ENCODE measurements around the gene IGFBP7.
A peak's percentile ranks its signal among the peaks of the same experiment; 100 is the strongest.

IGFBP7 gene

DNA sequence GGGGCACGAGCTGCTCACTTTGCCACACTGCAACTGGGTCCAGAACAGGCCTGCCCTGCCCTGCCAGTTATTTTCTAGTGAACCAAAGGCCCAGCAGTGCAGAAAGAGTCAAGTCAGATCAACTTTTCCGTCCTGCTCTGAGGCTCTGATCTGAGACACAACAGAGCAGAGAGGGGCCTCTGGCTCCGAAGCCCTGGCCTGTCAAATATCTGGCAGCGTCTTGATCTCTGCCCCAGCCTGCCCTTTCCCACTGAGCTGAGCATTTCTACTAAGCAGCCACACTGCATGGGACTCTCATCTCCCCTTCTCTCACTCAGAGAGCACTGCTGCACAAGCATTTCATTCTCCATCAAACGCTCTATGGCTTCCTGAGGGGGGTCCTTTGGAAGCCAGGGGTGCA lies 11.8 kb downstream of the IGFBP7 start:
- H3K9ac ChIP-seq (ENCODE audit: low read length), result no peak overlapping the region
- H3K4me3 ChIP-seq (ENCODE audit: low read depth, low read length), result no peak overlapping the region
- H2AK5ac ChIP-seq (ENCODE audit: low read length), result no peak overlapping the region
- no peak for DNase-seq
- H2BK12ac ChIP-seq (ENCODE audit: low read length), result peak overlapping the region; percentile 23
- H2BK120ac ChIP-seq (ENCODE audit: insufficient read depth, low read length, poor library complexity), result peak overlapping the region; percentile 7
- H2AFZ ChIP-seq (ENCODE audit: insufficient read depth, low read length, poor library complexity), result no peak overlapping the region
- peaks cover 22 to 32% of the 10 kb centered on the region in 2 experiments for H3K4me1 ChIP-seq (ENCODE audit: control insufficient read depth in 1 of 2, insufficient read depth in 2 of 2, low read length in 2 of 2)
- H3K9me3 ChIP-seq (ENCODE audit: insufficient read depth, low read depth, low read length), result no peaks in the 10 kb centered on the region
- peak overlapping the region; percentile 9 for H3K4me2 ChIP-seq (ENCODE audit: low read length)
- peak overlapping the region; percentile 58 for H4K91ac ChIP-seq (ENCODE audit: low read depth, low read length)
- peak overlapping the region; percentile 9 for H3K23ac ChIP-seq (ENCODE audit: low read length)
- peak overlapping the region; percentile 25 for H3K18ac ChIP-seq (ENCODE audit: low read length)
- H3K27me3 ChIP-seq (ENCODE audit: insufficient read depth, low read length), result no peaks in the 10 kb centered on the region
- no peak overlapping the region for H4K12ac ChIP-seq (ENCODE audit: low read depth, low read length)
- peaks cover 6% of the 10 kb centered on the region for H3K79me2 ChIP-seq (ENCODE audit: control insufficient read depth, insufficient read depth, low read length, poor library complexity)
- H3K79me1 ChIP-seq (ENCODE audit: low read length), result peaks cover 8% of the 10 kb centered on the region
- peak overlapping the region; percentile 64 for H3K14ac ChIP-seq (ENCODE audit: low read length)
- peak overlapping the region; percentile 15 for H3K4ac ChIP-seq (ENCODE audit: low read depth, low read length)
- no CpG with 5 or more reads among the region's 5 CpGs for WGBS (ENCODE audit: extremely low coverage, insufficient coverage, insufficient read length)
- H3K27ac ChIP-seq (ENCODE audit: low read depth, low read length), result peak overlapping the region; percentile 47
- peak overlapping the region; percentile 44 for H2BK5ac ChIP-seq (ENCODE audit: low read depth, low read length, poor library complexity)
- peaks cover 7 to 14% of the 10 kb centered on the region in 2 experiments for H3K36me3 ChIP-seq (ENCODE audit: control insufficient read depth in 1 of 2, insufficient read depth in 2 of 2, low read length in 2 of 2)
- H4K8ac ChIP-seq (ENCODE audit: low read depth, low read length), result peak overlapping the region; percentile 62

DNA sequence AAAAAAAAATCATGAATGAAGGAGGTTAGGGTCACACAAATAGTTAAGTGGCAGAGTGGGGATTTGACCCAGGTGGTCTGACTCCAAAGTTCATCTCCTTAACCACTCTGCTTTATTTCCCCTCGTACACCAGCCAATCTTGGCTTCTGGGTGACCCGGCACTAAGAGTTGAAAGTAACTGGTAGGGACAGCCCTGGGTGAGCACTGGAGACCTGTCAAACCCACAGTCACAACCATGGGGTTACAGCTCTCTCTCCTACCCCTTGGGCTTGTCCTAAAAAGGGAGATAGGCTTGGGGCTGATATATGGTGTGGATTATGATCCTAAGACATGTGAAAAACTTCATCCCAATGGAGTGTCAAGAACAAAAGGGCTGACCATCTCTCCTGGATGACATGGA lies 12.5 kb downstream of the IGFBP7 start:
- Histone ChIP-seq H4K8ac (ENCODE audit: low read depth, low read length) (no peak overlapping the region), H2BK5ac (ENCODE audit: low read depth, low read length, poor library complexity) (no peak overlapping the region), H3K27ac (ENCODE audit: low read depth, low read length) (no peak overlapping the region), H3K18ac (ENCODE audit: low read length) (peak overlapping the region; percentile 14), H2BK120ac (ENCODE audit: insufficient read depth, low read length, poor library complexity) (no peak overlapping the region), H3K14ac (ENCODE audit: low read length) (no peak overlapping the region), H3K4me3 (ENCODE audit: low read depth, low read length) (no peak overlapping the region), H3K27me3 (ENCODE audit: insufficient read depth, low read length) (no peaks in the 10 kb centered on the region), H2AK5ac (ENCODE audit: low read length) (no peak overlapping the region), H3K36me3 (ENCODE audit: control insufficient read depth in 1 of 2, insufficient read depth in 2 of 2, low read length in 2 of 2) (peaks cover 7 to 14% of the 10 kb centered on the region in 2 experiments), H3K4ac (ENCODE audit: low read depth, low read length) (no peak overlapping the region), H2BK12ac (ENCODE audit: low read length) (peak overlapping the region; percentile 2), H2AFZ (ENCODE audit: insufficient read depth, low read length, poor library complexity) (no peak overlapping the region), H3K79me2 (ENCODE audit: control insufficient read depth, insufficient read depth, low read length, poor library complexity) (peaks cover 4% of the 10 kb centered on the region), H3K4me2 (ENCODE audit: low read length) (no peak overlapping the region), H3K9me3 (ENCODE audit: insufficient read depth, low read depth, low read length) (no peaks in the 10 kb centered on the region), H4K12ac (ENCODE audit: low read depth, low read length) (no peak overlapping the region), H3K79me1 (ENCODE audit: low read length) (peaks cover 5% of the 10 kb centered on the region), H3K23ac (ENCODE audit: low read length) (no peak overlapping the region), H4K91ac (ENCODE audit: low read depth, low read length) (peak overlapping the region; percentile 58), H3K9ac (ENCODE audit: low read length) (no peak overlapping the region), H3K4me1 (ENCODE audit: control insufficient read depth in 1 of 2, insufficient read depth in 2 of 2, low read length in 2 of 2) (peaks cover 20 to 26% of the 10 kb centered on the region in 2 experiments)
- no CpG with 5 or more reads among the region's 2 CpGs for WGBS (ENCODE audit: extremely low coverage, insufficient coverage, insufficient read length)
- DNase-seq, result no peak

DNA sequence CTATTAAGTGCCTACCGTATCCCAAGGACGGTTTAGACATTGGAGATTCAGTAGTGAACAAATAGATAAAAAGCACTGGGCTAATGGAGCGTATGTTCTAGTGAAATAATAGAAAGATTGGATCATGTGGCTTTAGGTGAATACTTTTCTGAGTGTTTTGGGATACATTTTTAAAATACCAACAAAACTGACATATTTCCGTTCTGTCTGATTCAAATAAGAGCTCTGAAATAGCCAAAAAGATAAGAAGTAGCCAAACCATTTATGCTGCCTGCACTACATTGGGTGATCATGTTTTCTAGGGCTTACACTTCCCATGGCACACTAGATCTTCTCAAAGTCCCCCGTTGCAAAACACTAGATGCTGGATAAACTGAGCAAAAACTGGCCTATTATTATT lies 14.2 kb downstream of the IGFBP7 start:
- Histone ChIP-seq H3K9ac (ENCODE audit: low read length) (no peak overlapping the region), H3K27me3 (ENCODE audit: insufficient read depth, low read length) (no peaks in the 10 kb centered on the region), H3K27ac (ENCODE audit: low read depth, low read length) (no peak overlapping the region), H2BK12ac (ENCODE audit: low read length) (no peak overlapping the region), H3K4me3 (ENCODE audit: low read depth, low read length) (no peak overlapping the region), H3K36me3 (ENCODE audit: control insufficient read depth in 1 of 2, insufficient read depth in 2 of 2, low read length in 2 of 2) (peaks cover 5 to 12% of the 10 kb centered on the region in 2 experiments), H2AFZ (ENCODE audit: insufficient read depth, low read length, poor library complexity) (no peak overlapping the region), H3K18ac (ENCODE audit: low read length) (no peak overlapping the region), H3K23ac (ENCODE audit: low read length) (no peak overlapping the region), H3K79me1 (ENCODE audit: low read length) (peaks cover 5% of the 10 kb centered on the region), H4K8ac (ENCODE audit: low read depth, low read length) (no peak overlapping the region), H4K12ac (ENCODE audit: low read depth, low read length) (no peak overlapping the region), H3K4ac (ENCODE audit: low read depth, low read length) (no peak overlapping the region), H3K14ac (ENCODE audit: low read length) (no peak overlapping the region), H2BK5ac (ENCODE audit: low read depth, low read length, poor library complexity) (no peak overlapping the region), H4K91ac (ENCODE audit: low read depth, low read length) (no peak overlapping the region), H2AK5ac (ENCODE audit: low read length) (no peak overlapping the region), H2BK120ac (ENCODE audit: insufficient read depth, low read length, poor library complexity) (no peak overlapping the region), H3K79me2 (ENCODE audit: control insufficient read depth, insufficient read depth, low read length, poor library complexity) (peaks cover 4% of the 10 kb centered on the region), H3K9me3 (ENCODE audit: insufficient read depth, low read depth, low read length) (no peaks in the 10 kb centered on the region), H3K4me2 (ENCODE audit: low read length) (no peak overlapping the region), H3K4me1 (ENCODE audit: control insufficient read depth in 1 of 2, insufficient read depth in 2 of 2, low read length in 2 of 2) (peaks cover 16 to 19% of the 10 kb centered on the region in 2 experiments)
- WGBS (ENCODE audit: extremely low coverage, insufficient coverage, insufficient read length), result no CpG with 5 or more reads among the region's 5 CpGs
- no peak for DNase-seq

DNA sequence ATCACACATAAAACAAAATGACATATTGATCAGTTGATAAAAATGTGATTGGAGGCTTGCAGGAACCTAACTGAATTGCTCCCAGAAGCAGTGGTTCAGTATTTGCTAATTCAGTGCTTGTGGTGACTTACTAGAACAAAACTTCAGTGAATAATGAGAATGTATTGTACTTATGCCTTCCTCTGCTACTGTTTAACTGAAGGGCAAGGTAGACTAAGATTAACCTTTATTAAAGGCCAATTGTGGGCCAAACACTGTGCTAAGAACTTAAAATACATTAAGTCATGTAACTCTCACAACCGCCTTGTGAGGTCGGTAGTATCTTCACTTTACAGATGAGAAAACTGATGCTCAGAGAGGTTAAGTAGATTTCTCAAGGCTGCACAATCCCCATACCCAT lies 14.9 kb downstream of the IGFBP7 start:
- Histone ChIP-seq H3K79me2 (ENCODE audit: control insufficient read depth, insufficient read depth, low read length, poor library complexity) (peaks cover 4% of the 10 kb centered on the region), H3K4me2 (ENCODE audit: low read length) (no peak overlapping the region)

More for the DNA sequence above, 14.9 kb downstream of the IGFBP7 start:
- no peak overlapping the region for H4K8ac ChIP-seq (ENCODE audit: low read depth, low read length)
- peaks cover 16 to 22% of the 10 kb centered on the region in 2 experiments for H3K4me1 ChIP-seq (ENCODE audit: control insufficient read depth in 1 of 2, insufficient read depth in 2 of 2, low read length in 2 of 2)
- no peak for DNase-seq
- H3K14ac ChIP-seq (ENCODE audit: low read length), result no peak overlapping the region
- WGBS (ENCODE audit: extremely low coverage, insufficient coverage, insufficient read length), result no CpG with 5 or more reads among the region's 2 CpGs
- no peak overlapping the region for H3K27ac ChIP-seq (ENCODE audit: low read depth, low read length)
- no peak overlapping the region for H2AFZ ChIP-seq (ENCODE audit: insufficient read depth, low read length, poor library complexity)
- H3K9me3 ChIP-seq (ENCODE audit: insufficient read depth, low read depth, low read length), result no peaks in the 10 kb centered on the region
- no peak overlapping the region for H4K91ac ChIP-seq (ENCODE audit: low read depth, low read length)
- peaks cover 5% of the 10 kb centered on the region for H3K79me1 ChIP-seq (ENCODE audit: low read length)
- H3K4ac ChIP-seq (ENCODE audit: low read depth, low read length), result no peak overlapping the region
- H3K4me3 ChIP-seq (ENCODE audit: low read depth, low read length), result no peak overlapping the region
- H3K36me3 ChIP-seq (ENCODE audit: control insufficient read depth in 1 of 2, insufficient read depth in 2 of 2, low read length in 2 of 2), result peaks cover 8 to 15% of the 10 kb centered on the region in 2 experiments
- H3K9ac ChIP-seq (ENCODE audit: low read length), result no peak overlapping the region
- H3K23ac ChIP-seq (ENCODE audit: low read length), result no peak overlapping the region
- H2AK5ac ChIP-seq (ENCODE audit: low read length), result no peak overlapping the region
- H2BK5ac ChIP-seq (ENCODE audit: low read depth, low read length, poor library complexity), result no peak overlapping the region
- no peak overlapping the region for H2BK120ac ChIP-seq (ENCODE audit: insufficient read depth, low read length, poor library complexity)
- no peak overlapping the region for H2BK12ac ChIP-seq (ENCODE audit: low read length)
- H3K27me3 ChIP-seq (ENCODE audit: insufficient read depth, low read length), result no peaks in the 10 kb centered on the region
- no peak overlapping the region for H4K12ac ChIP-seq (ENCODE audit: low read depth, low read length)
- H3K18ac ChIP-seq (ENCODE audit: low read length), result no peak overlapping the region

All from trophoblast cell (in vitro differentiated cells and primary cell).